PC-9 (cell line): ENCODE data around the gene IQSEC1.

ENCODE experiments used
- CTCF ChIP-seq: fragments of 200-600 bp; sonication (generic); conservative IDR thresholded peaks from 2 replicates; pipeline ENCODE4 v1.6.1; 2017; ENCODE audit warnings: mixed run types, antibody characterized with exemption, mild to moderate bottlenecking, moderate library complexity
- EZH2 ChIP-seq: fragments of 200-600 bp; sonication (generic); IDR thresholded peaks from 2 replicates; pipeline ENCODE4 v1.8.0; 2017; ENCODE audit warnings: antibody characterized with exemption, low read depth

- no peak for TF ChIP-seq CTCF
- TF ChIP-seq EZH2, result no peak
These were observed 166.9 kb downstream of the IQSEC1 start for GRCh38 chr3:12906141-12906915.
